Colon (tissue), 2 donors: Measurements from ENCODE around the gene POU3F1.

Source experiments
- FAIRE-seq: peaks from 2 replicates; lab custom pipeline; 2012; peaks lifted over from hg19 to GRCh38; lab: Jason Lieb, UNC
- donor health status: control.
- donor health status: control.

The POU3F1 gene

GRCh38 chr1:38073534-38074301 is 27.1 kb upstream of the POU3F1 start:
- FAIRE-seq, result no peak

GRCh38 chr1:38072858-38073257 is 26.3 kb upstream of the POU3F1 start:
- FAIRE-seq, result no peak

GRCh38 chr1:38071312-38072256 is 25.0 kb upstream of the POU3F1 start:
- FAIRE-seq, result no peak

GRCh38 chr1:38068980-38069340 is 22.4 kb upstream of the POU3F1 start:
- no peak for FAIRE-seq

- FAIRE-seq, result no peak
Observed at GRCh38 chr1:38068220-38068979, 21.8 kb upstream of the POU3F1 start.

- no peak for FAIRE-seq
Observed at GRCh38 chr1:38064197-38064903, 17.8 kb upstream of the POU3F1 start.

GRCh38 chr1:38063616-38064015 is 17.0 kb upstream of the POU3F1 start:
- no peak for FAIRE-seq

GRCh38 chr1:38062361-38063288 is 16.0 kb upstream of the POU3F1 start:
- no peak for FAIRE-seq

- FAIRE-seq, result no peak
Observed at GRCh38 chr1:38061883-38062328, 15.3 kb upstream of the POU3F1 start.

- FAIRE-seq, result no peak
Observed at GRCh38 chr1:38061290-38061689, 14.7 kb upstream of the POU3F1 start.

GRCh38 chr1:38060498-38060897 is 13.9 kb upstream of the POU3F1 start:
- FAIRE-seq, result no peak

- no peak for FAIRE-seq
Observed at GRCh38 chr1:38059635-38060250, 13.2 kb upstream of the POU3F1 start.

GRCh38 chr1:38055965-38056364 is 9.4 kb upstream of the POU3F1 start:
- no peak for FAIRE-seq

- FAIRE-seq, result no peak
Observed at GRCh38 chr1:38055398-38055797, 8.8 kb upstream of the POU3F1 start.

- no peak for FAIRE-seq
Observed at GRCh38 chr1:38053416-38054091, 7.0 kb upstream of the POU3F1 start.

GRCh38 chr1:38052750-38053415 is 6.3 kb upstream of the POU3F1 start:
- FAIRE-seq, result no peak

- FAIRE-seq, result no peak
Observed at GRCh38 chr1:38051079-38051543, 4.5 kb upstream of the POU3F1 start.

GRCh38 chr1:38050397-38051078 is 3.9 kb upstream of the POU3F1 start:
- FAIRE-seq, result no peak
